Esophagus muscularis mucosa (tissue), 4 donors: Measurements from ENCODE around the gene PNPLA8. TPM values are rescaled to one million over a fixed set of nuclear protein-coding genes. Genes with fewer than 3 reads are reported as not detected.
"Not testable (repeated sequence)": the region's sequence is repeated elsewhere in the genome, so short reads cannot be mapped to it uniquely, and the experiment has no call there.

Experiments
- DNase-seq: peaks from one replicate; pipeline ENCODE4 v3.0.0-alpha.2; 2017; ENCODE audit errors: extremely low spot score
- H3K27ac ChIP-seq, 4 donors: fragments of 200-600 bp; sonication (generic); replicated peaks in 1 of 4; 1 replicate in 3 of 4; 2 replicates in 1 of 4; pipeline ENCODE4 v1.5.1; 2016 to 2019; ENCODE audit warnings: mild to moderate bottlenecking in 1 of 4
- H3K27me3 ChIP-seq, 4 donors: fragments of 200-600 bp; sonication (generic); one replicate each; pipeline versions ENCODE4 v1.5.1 to v1.6.0; 2016 to 2019
- H3K36me3 ChIP-seq, 4 donors: fragments of 200-600 bp; sonication (generic); one replicate each; pipeline ENCODE4 v1.5.1; 2016 to 2019
- H3K4me1 ChIP-seq, 4 donors: fragments of 200-600 bp; sonication (generic); one replicate each; pipeline ENCODE4 v1.5.1; 2016 to 2019
- H3K4me3 ChIP-seq, 4 donors: fragments of 200-600 bp; sonication (generic); 1 replicate in 2 of 4; 2 replicates in 2 of 4; pipeline ENCODE4 v1.5.1; 2016 to 2019; ENCODE audit warnings: mild to moderate bottlenecking in 4 of 4, moderate library complexity in 1 of 4
- H3K9me3 ChIP-seq, 4 donors: fragments of 200-600 bp; sonication (generic); 1 replicate in 3 of 4; 2 replicates in 1 of 4; pipeline ENCODE4 v1.5.1; 2016 to 2019
- EP300 ChIP-seq: sonication (generic); formaldehyde crosslinking; IDR thresholded peaks from one replicate; pipeline ENCODE4 v1.6.1; 2017; ENCODE audit warnings: antibody characterized with exemption
- POLR2A ChIP-seq: fragments of 450-650 bp; IDR thresholded peaks from one replicate; pipeline ENCODE4 v1.6.1; 2017; ENCODE audit warnings: antibody characterized with exemption, moderate library complexity, mild to moderate bottlenecking, low read depth
- POLR2AphosphoS5 ChIP-seq, 2 donors: sonication (generic); formaldehyde crosslinking; IDR thresholded peaks; one replicate each; pipeline ENCODE4 v1.6.1; 2017; ENCODE audit warnings: antibody characterized with exemption in 2 of 2
- WGBS: methylation state at CpG from one replicate; pipeline ENCODE4 v1.1.5; 2018; 5-methylcytosine and 5-hydroxymethylcytosine counted together
- intact Hi-C: fragments of 100-400 bp; cut with DNase I; formaldehyde crosslinking; loops from one replicate; pipeline ENCODE4 v1.15.1; 2023
- total RNA-seq, 4 donors: library from RNA; depleted of rRNA; stranded (reverse); fragments of >200 nt; gene quantifications; one replicate each; pipeline versions ENCODE4 v1.1.0 to v1.2.1, GENCODE V29; 2016
- TF ChIP-seq, protein P1 (sequence below), 3 experiments: fragments of 200-600 bp in 2 of 3; fragments of 450-650 bp in 1 of 3; sonication (generic) in 2 of 3; IDR thresholded peaks; one replicate each; pipeline ENCODE4 v1.5.1; 2017 to 2019; ENCODE audit warnings: antibody characterized with exemption in 3 of 3, mild to moderate bottlenecking in 2 of 3, moderate library complexity in 1 of 3

PNPLA8 gene
- total RNA-seq, 4 donors from 2014 or later: 21.2 to 48.7 (median 32.6) TPM

DNA sequence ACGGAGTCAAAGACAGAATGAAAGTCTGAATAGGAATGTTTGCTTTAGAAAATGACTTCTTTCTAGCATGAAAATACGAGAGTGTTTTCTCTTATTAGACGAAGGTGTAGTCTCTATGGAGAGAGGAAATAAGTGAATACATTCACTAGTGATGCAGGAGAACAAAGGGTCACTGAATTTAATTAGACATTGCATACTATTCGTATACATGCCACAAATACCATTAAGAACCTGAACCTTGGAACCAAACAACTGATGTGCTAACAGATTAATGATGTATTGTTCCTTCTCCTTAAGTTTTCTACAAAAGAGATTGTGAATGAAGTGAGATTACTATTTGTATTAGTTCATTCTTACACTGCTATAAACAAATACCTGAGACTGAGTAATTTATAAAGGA is 33.3 kb upstream of the PNPLA8 start:
- no peak overlapping the region for H3K4me3 ChIP-seq
- H3K9me3 ChIP-seq: peaks cover 0 to 17% (median 7%) of the 10 kb centered on the region in 4 donors
- H3K36me3 ChIP-seq: peaks cover 0 to 14% (median 3%) of the 10 kb centered on the region in 4 donors
- intact Hi-C loops: no loop called here
- DNase-seq: no peak
- H3K27ac ChIP-seq: no peak overlapping the region
- WGBS: 90% methylated on average over 4 of the region's 4 CpGs
- H3K4me1 ChIP-seq: no peaks in the 10 kb centered on the region
- no peak for TF ChIP-seq EP300
- TF ChIP-seq, protein P1, sequence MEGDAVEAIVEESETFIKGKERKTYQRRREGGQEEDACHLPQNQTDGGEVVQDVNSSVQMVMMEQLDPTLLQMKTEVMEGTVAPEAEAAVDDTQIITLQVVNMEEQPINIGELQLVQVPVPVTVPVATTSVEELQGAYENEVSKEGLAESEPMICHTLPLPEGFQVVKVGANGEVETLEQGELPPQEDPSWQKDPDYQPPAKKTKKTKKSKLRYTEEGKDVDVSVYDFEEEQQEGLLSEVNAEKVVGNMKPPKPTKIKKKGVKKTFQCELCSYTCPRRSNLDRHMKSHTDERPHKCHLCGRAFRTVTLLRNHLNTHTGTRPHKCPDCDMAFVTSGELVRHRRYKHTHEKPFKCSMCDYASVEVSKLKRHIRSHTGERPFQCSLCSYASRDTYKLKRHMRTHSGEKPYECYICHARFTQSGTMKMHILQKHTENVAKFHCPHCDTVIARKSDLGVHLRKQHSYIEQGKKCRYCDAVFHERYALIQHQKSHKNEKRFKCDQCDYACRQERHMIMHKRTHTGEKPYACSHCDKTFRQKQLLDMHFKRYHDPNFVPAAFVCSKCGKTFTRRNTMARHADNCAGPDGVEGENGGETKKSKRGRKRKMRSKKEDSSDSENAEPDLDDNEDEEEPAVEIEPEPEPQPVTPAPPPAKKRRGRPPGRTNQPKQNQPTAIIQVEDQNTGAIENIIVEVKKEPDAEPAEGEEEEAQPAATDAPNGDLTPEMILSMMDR (IDR thresholded peaks at IDR 0.05): no peak
- TF ChIP-seq POLR2A: no peak
- no peak for TF ChIP-seq POLR2AphosphoS5 (IDR thresholded peaks at IDR 0.05)
- no peaks in the 10 kb centered on the region for H3K27me3 ChIP-seq

DNA sequence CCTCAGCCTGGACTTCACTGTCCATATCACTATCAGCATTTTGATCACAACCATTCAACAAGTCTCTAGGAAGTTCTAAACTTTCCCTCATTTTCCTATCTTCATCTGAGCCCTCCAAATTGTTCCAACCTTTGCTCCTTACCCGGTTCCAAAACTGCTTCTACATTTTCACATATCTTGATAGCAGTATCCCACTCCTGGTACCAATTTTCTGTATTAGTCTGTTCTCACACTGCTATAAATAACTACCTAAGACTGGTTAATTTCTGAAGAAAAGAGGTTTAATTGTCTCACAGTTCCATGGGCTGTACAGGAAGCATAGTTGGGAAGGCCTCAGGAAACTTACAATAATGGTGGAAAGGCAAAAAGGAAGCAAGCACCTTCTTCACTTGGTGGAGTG is 31.7 kb upstream of the PNPLA8 start:
- no peak for TF ChIP-seq EP300
- no peak for TF ChIP-seq POLR2A
- TF ChIP-seq, protein P1 (IDR thresholded peaks at IDR 0.05): no peak
- TF ChIP-seq POLR2AphosphoS5 (IDR thresholded peaks at IDR 0.05): no peak
- intact Hi-C loops: no loop called here
- DNase-seq: no peak
- Histone ChIP-seq H3K9me3 (peaks cover 0 to 17% (median 7%) of the 10 kb centered on the region in 4 donors), H3K36me3 (peaks cover 0 to 10% (median 0%) of the 10 kb centered on the region in 4 donors), H3K27ac (no peak overlapping the region), H3K27me3 (no peaks in the 10 kb centered on the region), H3K4me1 (no peaks in the 10 kb centered on the region), H3K4me3 (no peak overlapping the region)
- 100% methylated on average over 1 of the region's 1 CpG for WGBS

GRCh38 chr7:108557191-108557590 is 31.3 kb upstream of the PNPLA8 start:
- no peak for DNase-seq
- TF ChIP-seq POLR2AphosphoS5 (IDR thresholded peaks at IDR 0.05) (no peak), EP300 (no peak)
- TF ChIP-seq, protein P1 (IDR thresholded peaks at IDR 0.05): no peak
- Histone ChIP-seq H3K9me3 (peaks cover 0 to 17% (median 7%) of the 10 kb centered on the region in 4 donors), H3K27ac (no peak overlapping the region), H3K4me3 (no peak overlapping the region), H3K4me1 (no peaks in the 10 kb centered on the region), H3K27me3 (no peaks in the 10 kb centered on the region), H3K36me3 (peaks cover 0 to 10% (median 0%) of the 10 kb centered on the region in 4 donors)
- WGBS: 100% methylated on average over 3 of the region's 3 CpGs
- intact Hi-C loops: no loop called here

GRCh38 chr7:108556665-108557064 is 30.7 kb upstream of the PNPLA8 start:
- not testable (repeated sequence) for H3K36me3 ChIP-seq

DNA sequence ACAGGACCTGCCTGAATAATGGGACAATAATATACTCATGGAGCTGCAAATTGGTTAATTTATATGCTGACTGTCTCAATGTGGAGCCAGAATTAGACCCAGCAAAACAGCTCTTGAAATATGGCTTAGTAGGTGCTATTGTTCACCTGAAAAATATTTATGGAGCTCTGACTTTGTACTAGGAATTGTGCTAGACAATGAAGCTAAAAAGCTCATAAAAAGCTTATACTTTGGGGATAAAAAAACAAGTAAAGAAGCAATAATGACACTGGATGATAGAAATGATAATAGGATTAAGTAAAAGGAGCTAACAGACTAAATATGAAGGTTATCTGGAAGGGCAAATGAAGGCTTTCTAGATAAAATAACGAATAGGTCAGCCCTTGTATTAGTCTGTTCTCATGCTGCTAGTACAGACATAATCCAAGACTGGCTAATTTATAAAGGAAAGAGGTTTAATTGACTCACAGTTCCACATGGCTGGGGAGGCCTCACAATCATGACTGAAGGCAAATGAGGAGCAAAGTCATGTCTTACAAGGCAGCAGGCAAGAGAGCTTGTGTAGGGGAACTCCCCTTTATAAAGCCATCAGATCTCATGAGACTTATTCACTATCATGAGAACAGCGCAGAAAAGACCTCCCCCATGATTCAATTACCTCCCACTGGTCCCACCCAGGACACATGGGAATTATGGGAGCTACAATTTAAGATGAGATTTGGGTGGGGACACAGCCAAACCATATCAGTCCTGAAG is 22.4 kb upstream of the PNPLA8 start:
- H3K4me1 ChIP-seq, H3K4me3 ChIP-seq, H3K27me3 ChIP-seq, H3K27ac ChIP-seq, H3K36me3 ChIP-seq, DNase-seq, intact Hi-C loops, H3K9me3 ChIP-seq: not testable (repeated sequence)
- WGBS: 91% methylated on average over 2 of the region's 2 CpGs

More at GRCh38 chr7:108556665-108557064, 30.7 kb upstream of the PNPLA8 start:
- intact Hi-C loops, H3K27ac ChIP-seq, DNase-seq, H3K4me3 ChIP-seq, H3K27me3 ChIP-seq, H3K4me1 ChIP-seq: not testable (repeated sequence)
- peaks cover 0 to 17% (median 7%) of the 10 kb centered on the region in 4 donors for H3K9me3 ChIP-seq

GRCh38 chr7:108541478-108541877 is 15.5 kb upstream of the PNPLA8 start:
- H3K4me3 ChIP-seq: no peak overlapping the region
- no peaks in the 10 kb centered on the region for H3K36me3 ChIP-seq
- H3K4me1 ChIP-seq: no peaks in the 10 kb centered on the region
- H3K9me3 ChIP-seq: no peaks in the 10 kb centered on the region
- DNase-seq: no peak
- H3K27me3 ChIP-seq: no peaks in the 10 kb centered on the region
- 58% methylated on average over 2 of the region's 2 CpGs for WGBS
- intact Hi-C loops: no loop called here
- TF ChIP-seq EP300 (no peak), POLR2AphosphoS5 (IDR thresholded peaks at IDR 0.05) (no peak), POLR2A (no peak)
- TF ChIP-seq, protein P1 (IDR thresholded peaks at IDR 0.05): no peak
- no peak overlapping the region for H3K27ac ChIP-seq

DNA sequence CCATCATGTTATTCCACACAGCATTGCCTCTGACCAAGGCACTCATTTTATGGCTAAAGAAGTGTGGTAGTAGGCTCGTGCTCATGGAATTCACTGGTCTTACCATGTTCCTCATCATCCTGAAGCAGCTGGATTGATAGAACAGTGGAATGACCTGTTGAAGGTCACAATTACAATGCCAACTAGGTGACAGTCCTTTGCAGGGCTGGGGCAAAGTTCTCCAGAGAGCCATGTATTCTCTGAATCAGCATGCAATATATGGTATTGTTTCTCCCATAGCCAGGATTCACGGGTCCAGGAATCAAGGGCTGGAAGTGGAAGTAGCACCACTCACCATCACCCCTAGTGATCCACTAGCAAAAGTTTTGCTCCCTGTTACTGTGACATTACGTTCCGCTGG is 12.8 kb upstream of the PNPLA8 start:
- intact Hi-C loops, H3K4me3 ChIP-seq, DNase-seq, H3K4me1 ChIP-seq, H3K27me3 ChIP-seq, H3K27ac ChIP-seq, H3K9me3 ChIP-seq, H3K36me3 ChIP-seq: not testable (repeated sequence)
- WGBS: 86% methylated on average over 4 of the region's 4 CpGs

GRCh38 chr7:108538236-108538635 is 12.3 kb upstream of the PNPLA8 start:
- DNase-seq, H3K27me3 ChIP-seq, intact Hi-C loops, H3K9me3 ChIP-seq, H3K36me3 ChIP-seq, H3K4me1 ChIP-seq, H3K4me3 ChIP-seq, H3K27ac ChIP-seq: not testable (repeated sequence)
- WGBS: 71% methylated on average over 2 of the region's 2 CpGs
